Spleen (tissue), 11 donors: ENCODE measurements around the gene PRG3. TPM values are rescaled to one million over a fixed set of nuclear protein-coding genes. Genes with fewer than 3 reads are reported as not detected.
A peak's percentile ranks its signal among the peaks of the same experiment; 100 is the strongest.

ENCODE experiments used
- DNase-seq: peaks from one replicate; pipeline ENCODE4 v3.0.0-alpha.2; 2020
- H3K27ac ChIP-seq, 8 donors: fragments of 200-600 bp; sonication (generic) in 7 of 8; 1 replicate in 4 of 8; 2 replicates in 4 of 8; pipeline versions ENCODE4 v1.5.0 to v1.8.0; 2016 to 2021; ENCODE audit warnings: inconsistent platforms in 4 of 8, mild to moderate bottlenecking in 4 of 8, moderate library complexity in 1 of 8
- H3K27me3 ChIP-seq, 7 donors: fragments of 200-600 bp; sonication (generic) in 6 of 7; replicated peaks in 1 of 7; 1 replicate in 4 of 7; 2 replicates in 3 of 7; pipeline versions ENCODE4 v1.5.0 to v1.8.0; 2016 to 2021; ENCODE audit warnings: inconsistent platforms in 3 of 7, mild to moderate bottlenecking in 1 of 7
- H3K36me3 ChIP-seq, 6 donors: fragments of 200-600 bp; sonication (generic) in 5 of 6; 1 replicate in 4 of 6; 2 replicates in 2 of 6; pipeline versions ENCODE4 v1.5.0 to v1.8.0; 2016 to 2021; ENCODE audit warnings: inconsistent platforms in 2 of 6
- H3K4me1 ChIP-seq, 6 donors: fragments of 200-600 bp; sonication (generic) in 5 of 6; 1 replicate in 3 of 6; 2 replicates in 3 of 6; pipeline versions ENCODE4 v1.5.0 to v1.8.0; 2016 to 2021; ENCODE audit warnings: inconsistent platforms in 3 of 6
- H3K4me3 ChIP-seq, 8 donors: fragments of 200-600 bp; sonication (generic) in 7 of 8; 1 replicate in 4 of 8; 2 replicates in 4 of 8; pipeline versions ENCODE4 v1.5.0 to v1.8.0; 2016 to 2021; ENCODE audit warnings: inconsistent platforms in 4 of 8, mild to moderate bottlenecking in 4 of 8, moderate library complexity in 2 of 8
- H3K9me3 ChIP-seq, 8 donors: fragments of 200-600 bp; sonication (generic) in 7 of 8; 1 replicate in 4 of 8; 2 replicates in 4 of 8; pipeline versions ENCODE4 v1.5.0 to v1.8.0; 2016 to 2021; ENCODE audit warnings: inconsistent platforms in 4 of 8
- POLR2A ChIP-seq, 3 donors: fragments of 450-650 bp; IDR thresholded peaks; one replicate each; pipeline ENCODE4 v1.5.1; 2017; ENCODE audit warnings: antibody characterized with exemption in 3 of 3, mild to moderate bottlenecking in 1 of 3
- POLR2AphosphoS5 ChIP-seq, 3 donors: sonication (generic); formaldehyde crosslinking; IDR thresholded peaks; one replicate each; pipeline ENCODE4 v1.5.1; 2017; ENCODE audit warnings: antibody characterized with exemption in 3 of 3
- WGBS, 5 donors: extraction: QIAGEN DNeasy Blood & Tissue Kit in 3 of 5; methylation state at CpG; one replicate each; pipeline versions ENCODE4 v1.1.5 to v1.1.7; 2013 to 2018; 5-methylcytosine and 5-hydroxymethylcytosine counted together
- intact Hi-C: fragments of 100-400 bp; cut with DNase I; formaldehyde crosslinking; loops from one replicate; pipeline ENCODE4 v1.15.0; 2023; ENCODE audit warnings: low total_unique reads
- polyA plus RNA-seq, 3 donors: library from polyadenylated mRNA; stranded (reverse); fragments of 200-250 nt; gene quantifications; one replicate each; pipeline ENCODE4 v1.2.1, GENCODE V29; 2013
- total RNA-seq, 7 donors: library from RNA; depleted of rRNA in 3 of 7; stranded (reverse); fragments of >200 nt in 3 of 7; fragmentation: NEBNext Ultra II Directional in 4 of 7; extraction: Animal tissue kit (Norgen Biotek cat#: 25700) in 4 of 7; gene quantifications; one replicate each; pipeline versions ENCODE4 v1.1.0 to v1.2.1, GENCODE V29; 2016 to 2021
- TF ChIP-seq, protein P1 (sequence below), 11 experiments: fragments of 200-600 bp in 7 of 11; fragments of 450-650 bp in 4 of 11; sonication (generic) in 4 of 11; IDR thresholded peaks in 8 of 11; conservative IDR thresholded peaks in 3 of 11; 1 replicate in 7 of 11; 2 replicates in 4 of 11; pipeline versions ENCODE4 v1.4.0 to v1.8.0; 2016 to 2021; ENCODE audit warnings: antibody characterized with exemption in 11 of 11, inconsistent platforms in 4 of 11, mild to moderate bottlenecking in 1 of 11
- donor health status: healthy with polysubstance abuse.
- donor health status: DM: no; HTN: no; CAD: no; lungs with moderate emphysema.
- donor health status: DM: no; HTN: no; CAD: no.
- donor health status: Bipolar disorder and iron deficiency.
- donor health status: healthy.
- donor health status: DM: no; HTN: no; CAD: no.
- donor health status: DM: yes; HTN: yes; CAD: no.

The PRG3 gene
- total and polyA plus RNA-seq, 10 donors: 0.36 to 5.1 (median 1.1) TPM; not detected in 1

DNA sequence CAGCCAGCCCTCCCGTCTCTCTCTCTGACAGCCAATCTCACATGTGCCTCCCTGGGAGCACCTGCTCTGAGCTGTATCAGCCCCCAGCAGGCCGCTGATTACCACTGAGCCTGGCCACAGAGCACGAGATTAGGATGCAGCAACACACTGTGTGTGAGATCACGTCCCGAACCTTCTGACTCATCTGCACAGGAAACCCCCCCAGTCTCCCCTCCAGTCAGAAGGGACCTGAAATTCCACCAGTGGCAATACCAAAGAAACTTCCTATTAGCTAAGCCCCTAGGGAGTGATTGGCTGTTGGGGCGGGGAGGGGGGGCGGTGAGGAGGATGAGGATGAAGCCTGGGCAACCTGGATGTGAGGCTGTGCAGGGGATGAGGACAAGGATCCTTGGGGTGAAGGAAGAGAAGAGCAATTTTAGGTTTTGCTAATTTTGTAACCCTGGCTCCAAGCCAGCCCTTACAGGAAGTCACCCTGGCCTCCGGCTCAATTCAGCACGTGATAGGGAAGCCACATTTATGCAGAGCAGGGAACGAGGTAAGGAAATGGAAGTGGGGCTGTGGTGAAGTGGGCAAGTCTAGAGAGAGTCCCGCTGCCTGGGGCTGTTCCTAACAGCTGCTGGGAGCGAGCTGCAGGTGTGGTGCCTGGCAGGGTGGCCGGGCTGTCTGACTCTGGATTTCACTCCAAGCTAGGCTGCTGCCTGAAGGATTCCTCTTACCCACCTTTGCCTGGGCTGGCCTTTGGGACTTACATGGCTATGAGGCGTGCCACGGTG lies 44.0 kb upstream of the PRG3 start:
- H3K27me3 ChIP-seq: no peaks in the 10 kb centered on the region
- H3K9me3 ChIP-seq: no peaks in the 10 kb centered on the region
- intact Hi-C loops: no loop called here
- H3K27ac ChIP-seq: peak overlapping the region; percentile 53 to 93 (median 90)
- TF ChIP-seq POLR2AphosphoS5 (IDR thresholded peaks at IDR 0.05) (peak; percentile 45 to 91 (median 54)), POLR2A (IDR thresholded peaks at IDR 0.05) (no peak)
- TF ChIP-seq, protein P1, sequence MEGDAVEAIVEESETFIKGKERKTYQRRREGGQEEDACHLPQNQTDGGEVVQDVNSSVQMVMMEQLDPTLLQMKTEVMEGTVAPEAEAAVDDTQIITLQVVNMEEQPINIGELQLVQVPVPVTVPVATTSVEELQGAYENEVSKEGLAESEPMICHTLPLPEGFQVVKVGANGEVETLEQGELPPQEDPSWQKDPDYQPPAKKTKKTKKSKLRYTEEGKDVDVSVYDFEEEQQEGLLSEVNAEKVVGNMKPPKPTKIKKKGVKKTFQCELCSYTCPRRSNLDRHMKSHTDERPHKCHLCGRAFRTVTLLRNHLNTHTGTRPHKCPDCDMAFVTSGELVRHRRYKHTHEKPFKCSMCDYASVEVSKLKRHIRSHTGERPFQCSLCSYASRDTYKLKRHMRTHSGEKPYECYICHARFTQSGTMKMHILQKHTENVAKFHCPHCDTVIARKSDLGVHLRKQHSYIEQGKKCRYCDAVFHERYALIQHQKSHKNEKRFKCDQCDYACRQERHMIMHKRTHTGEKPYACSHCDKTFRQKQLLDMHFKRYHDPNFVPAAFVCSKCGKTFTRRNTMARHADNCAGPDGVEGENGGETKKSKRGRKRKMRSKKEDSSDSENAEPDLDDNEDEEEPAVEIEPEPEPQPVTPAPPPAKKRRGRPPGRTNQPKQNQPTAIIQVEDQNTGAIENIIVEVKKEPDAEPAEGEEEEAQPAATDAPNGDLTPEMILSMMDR (IDR thresholded peaks at IDR 0.05 in 8 of 11, conservative IDR thresholded peaks at IDR 0.05 in 3 of 11): no peak
- peaks cover 0 to 45% (median 8%) of the 10 kb centered on the region in 6 donors for H3K36me3 ChIP-seq
- WGBS, 5 donors: 9 to 21% (median 14%) methylated on average over 14 to 15 of the region's 15 CpGs
- DNase-seq: peak; percentile 87
- peak overlapping the region in 5 of 8 donors; percentile 1 to 76 (median 58) for H3K4me3 ChIP-seq
- H3K4me1 ChIP-seq: peaks cover 28 to 63% (median 45%) of the 10 kb centered on the region in 6 donors

- Histone ChIP-seq H3K36me3 (peaks cover 0 to 52% (median 10%) of the 10 kb centered on the region in 6 donors), H3K9me3 (no peaks in the 10 kb centered on the region), H3K27me3 (no peaks in the 10 kb centered on the region), H3K4me1 (peaks cover 28 to 63% (median 45%) of the 10 kb centered on the region in 6 donors), H3K4me3 (peak overlapping the region in 4 of 8 donors; percentile 52 to 76 (median 58)), H3K27ac (peak overlapping the region; percentile 53 to 93 (median 90))
- 71 to 81% (median 76%) methylated on average over 9 of the region's 9 CpGs for WGBS, 5 donors
- intact Hi-C loops: no loop called here
- TF ChIP-seq, protein P1 (IDR thresholded peaks at IDR 0.05 in 8 of 11, conservative IDR thresholded peaks at IDR 0.05 in 3 of 11): no peak
- no peak for TF ChIP-seq POLR2AphosphoS5 (IDR thresholded peaks at IDR 0.05)
- TF ChIP-seq POLR2A (IDR thresholded peaks at IDR 0.05): no peak
- no peak for DNase-seq
These were observed 43.3 kb upstream of the PRG3 start for GRCh38 chr11:57424137-57424791.

DNA sequence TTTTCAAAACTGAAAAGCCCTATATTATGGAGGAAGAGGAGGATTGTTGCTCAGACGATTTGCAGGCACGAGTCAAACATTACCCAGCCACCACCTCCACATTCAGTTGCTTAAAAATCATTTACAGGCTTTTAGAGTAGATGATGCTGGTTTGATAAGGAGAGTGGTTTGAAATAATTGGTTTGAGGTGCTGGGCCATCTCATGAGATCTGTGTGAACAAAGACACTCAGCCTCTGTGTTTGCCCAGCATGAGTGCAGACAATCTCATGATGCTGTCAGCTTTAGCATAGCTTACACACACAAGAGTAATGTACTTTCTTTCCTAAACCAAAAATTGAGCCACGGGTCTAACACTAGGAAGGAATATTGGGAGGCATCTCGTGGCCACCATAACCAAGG lies 41.7 kb upstream of the PRG3 start:
- H3K27ac ChIP-seq: no peak overlapping the region
- H3K27me3 ChIP-seq: no peaks in the 10 kb centered on the region
- H3K9me3 ChIP-seq: no peaks in the 10 kb centered on the region
- peaks cover 0 to 68% (median 19%) of the 10 kb centered on the region in 6 donors for H3K36me3 ChIP-seq
- H3K4me3 ChIP-seq: no peak overlapping the region
- peaks cover 28 to 60% (median 42%) of the 10 kb centered on the region in 6 donors for H3K4me1 ChIP-seq
- no peak for DNase-seq
- intact Hi-C loops: no loop called here
- WGBS, 5 donors: 86 to 91% (median 88%) methylated on average over 4 of the region's 4 CpGs
- no peak for TF ChIP-seq POLR2A (IDR thresholded peaks at IDR 0.05)
- TF ChIP-seq, protein P1 (IDR thresholded peaks at IDR 0.05 in 8 of 11, conservative IDR thresholded peaks at IDR 0.05 in 3 of 11): no peak
- no peak for TF ChIP-seq POLR2AphosphoS5 (IDR thresholded peaks at IDR 0.05)

DNA sequence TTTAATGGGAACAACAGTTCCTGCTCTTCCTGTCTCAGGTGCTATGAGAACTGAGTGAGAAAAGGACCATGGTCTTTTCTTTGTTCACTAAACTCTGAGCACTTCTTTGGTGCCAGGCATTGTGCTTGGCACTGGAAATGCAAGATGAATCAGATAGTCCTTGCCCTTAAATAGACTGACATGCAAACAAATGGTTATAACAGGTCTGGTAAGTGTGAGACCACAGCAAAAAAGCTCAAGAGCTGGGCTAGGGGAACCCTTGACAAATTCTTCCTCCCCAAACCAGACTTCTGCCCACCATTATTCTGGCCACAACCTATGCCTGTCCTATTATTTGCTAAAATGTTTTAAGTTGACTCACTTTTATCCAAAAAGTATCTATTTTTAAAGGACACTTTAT lies 40.9 kb upstream of the PRG3 start:
- intact Hi-C loops: no loop called here
- H3K9me3 ChIP-seq: no peaks in the 10 kb centered on the region
- no peak for DNase-seq
- H3K36me3 ChIP-seq: peaks cover 0 to 76% (median 27%) of the 10 kb centered on the region in 6 donors
- TF ChIP-seq POLR2AphosphoS5 (IDR thresholded peaks at IDR 0.05): no peak
- TF ChIP-seq, protein P1 (IDR thresholded peaks at IDR 0.05 in 8 of 11, conservative IDR thresholded peaks at IDR 0.05 in 3 of 11): no peak
- TF ChIP-seq POLR2A (IDR thresholded peaks at IDR 0.05): no peak
- no peak overlapping the region for H3K4me3 ChIP-seq
- peaks cover 28 to 55% (median 33%) of the 10 kb centered on the region in 6 donors for H3K4me1 ChIP-seq
- no peaks in the 10 kb centered on the region for H3K27me3 ChIP-seq
- H3K27ac ChIP-seq: no peak overlapping the region
